Esophagus muscularis mucosa (tissue), 3 donors: Measurements from ENCODE around the gene SLC13A3.

Source experiments
- CTCF ChIP-seq, 3 experiments: fragments of 200-600 bp in 2 of 3; fragments of 450-650 bp in 1 of 3; sonication (generic) in 2 of 3; IDR thresholded peaks; one replicate each; pipeline ENCODE4 v1.5.1; 2017 to 2019; ENCODE audit warnings: antibody characterized with exemption in 3 of 3, mild to moderate bottlenecking in 2 of 3, moderate library complexity in 1 of 3
- POLR2A ChIP-seq: fragments of 450-650 bp; IDR thresholded peaks from one replicate; pipeline ENCODE4 v1.6.1; 2017; ENCODE audit warnings: antibody characterized with exemption, moderate library complexity, mild to moderate bottlenecking, low read depth
- POLR2AphosphoS5 ChIP-seq, 2 donors: sonication (generic); formaldehyde crosslinking; IDR thresholded peaks; one replicate each; pipeline ENCODE4 v1.6.1; 2017; ENCODE audit warnings: antibody characterized with exemption in 2 of 2

- TF ChIP-seq POLR2A = no peak
- no peak for TF ChIP-seq CTCF (IDR thresholded peaks at IDR 0.05)
- TF ChIP-seq POLR2AphosphoS5 (IDR thresholded peaks at IDR 0.05) = no peak
Measured at GRCh38 chr20:46557231-46557956, 93.9 kb downstream of the SLC13A3 start.
